ENCODE data around the gene RBPJ.
"Not testable (repeated sequence)": the region's sequence is repeated elsewhere in the genome, so short reads cannot be mapped to it uniquely, and the experiment has no call there.

RBPJ gene

DNA sequence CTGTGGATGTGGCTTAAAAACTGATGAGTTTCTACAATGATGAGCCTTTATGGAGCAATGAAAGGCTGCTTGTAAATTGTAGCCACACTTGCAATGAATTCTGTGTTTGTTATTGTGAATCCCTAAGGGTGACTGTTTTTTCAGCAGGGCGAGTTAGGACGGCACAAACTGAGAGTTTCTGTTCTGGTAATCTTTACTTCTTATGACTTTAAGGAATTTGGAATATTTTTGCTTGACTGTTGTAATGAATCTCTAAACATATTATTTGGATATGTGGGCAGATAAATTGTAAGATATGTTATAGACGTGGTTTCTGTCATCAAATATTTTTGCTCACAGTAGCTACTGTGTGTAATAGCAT, 22.2 kb downstream of the RBPJ start:
- DNase-seq, result no peak

DNA sequence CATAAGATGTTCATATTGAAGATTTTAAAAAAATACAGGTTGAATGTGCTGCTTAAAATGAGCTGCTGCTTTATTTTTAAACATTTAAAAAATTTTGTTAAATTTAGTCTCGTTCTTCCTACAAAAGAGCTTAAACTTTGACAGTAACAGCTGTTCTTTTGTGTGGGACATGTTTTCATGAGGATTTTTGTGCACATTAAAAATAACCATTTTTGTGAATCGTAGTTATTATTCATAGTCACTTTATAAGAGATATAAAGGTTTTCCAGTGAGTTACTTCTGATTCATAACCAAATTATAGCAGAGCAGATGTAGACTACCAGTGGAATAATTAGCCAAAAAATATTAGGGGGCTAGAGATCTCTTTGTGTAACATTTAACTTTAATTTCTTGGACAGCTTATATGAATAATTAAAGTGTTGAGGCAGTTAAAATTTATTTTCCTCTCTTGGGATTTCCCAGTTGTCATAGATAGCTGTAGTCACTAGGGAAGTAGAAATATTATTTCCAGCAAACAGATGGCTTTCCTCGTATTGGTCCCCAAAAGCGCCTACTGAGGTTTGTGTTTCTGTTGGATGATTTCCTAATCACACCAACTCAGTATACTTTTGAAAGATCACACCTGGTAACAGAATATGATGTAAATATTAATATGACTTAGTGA, 24.2 kb downstream of the RBPJ start:
- DNase-seq, result no peak

DNA sequence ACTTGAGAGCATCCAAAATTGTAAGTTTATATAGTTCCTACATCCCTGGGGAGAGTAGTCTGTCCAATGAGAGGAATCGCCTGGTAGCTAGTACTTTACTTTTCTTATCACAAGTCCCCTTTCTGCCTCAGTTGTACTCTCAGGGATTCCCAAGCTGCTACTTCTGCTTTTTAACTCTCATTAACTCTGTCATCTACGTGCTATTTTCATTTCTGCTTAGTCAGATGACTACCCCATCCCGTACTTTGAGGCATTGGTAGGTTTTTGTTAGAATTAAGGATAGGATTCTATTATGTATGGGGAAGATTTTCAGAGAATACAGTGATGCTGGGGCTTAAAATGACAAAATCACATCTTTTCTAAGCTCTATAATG, 24.7 kb downstream of the RBPJ start:
- no peak for DNase-seq

- DNase-seq, result no peak
Observed at GRCh38 chr4:26346203-26346620, 25.4 kb downstream of the RBPJ start.

GRCh38 chr4:26349496-26349895, 28.7 kb downstream of the RBPJ start:
- no peak for DNase-seq

GRCh38 chr4:26351685-26352084, 30.9 kb downstream of the RBPJ start:
- no peak for DNase-seq

GRCh38 chr4:26354491-26354890, 33.7 kb downstream of the RBPJ start:
- no peak for DNase-seq

DNA sequence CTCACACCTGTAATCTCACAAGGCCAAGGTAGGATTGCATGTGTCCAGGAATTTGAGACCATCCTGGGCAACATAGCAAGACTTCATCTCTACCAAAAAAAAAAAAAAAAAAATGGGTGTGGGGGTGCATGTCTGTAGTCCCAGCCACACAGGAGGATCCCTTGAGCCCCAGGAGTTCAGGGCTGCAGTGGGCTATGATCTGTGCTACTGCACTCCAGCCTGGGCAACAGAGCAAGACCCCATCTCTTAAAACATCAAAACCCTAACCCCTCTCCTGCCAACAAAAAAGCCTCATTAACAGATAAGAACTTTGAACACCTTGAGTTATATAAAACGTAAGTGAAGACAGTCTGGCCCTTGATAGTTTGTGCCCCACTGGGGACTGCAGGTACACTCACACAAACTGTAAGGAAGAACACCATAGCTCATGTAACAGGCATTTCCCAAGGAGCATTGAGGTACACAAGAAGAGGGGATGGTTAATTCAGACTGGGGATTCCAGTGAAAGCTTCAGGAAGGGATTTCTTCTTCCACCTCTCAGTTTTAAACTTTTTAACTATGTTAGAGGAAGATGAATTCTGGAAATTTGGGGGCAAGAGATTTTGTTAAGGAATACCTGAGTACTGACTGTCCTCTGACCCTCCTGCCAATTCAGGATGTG, 34.7 kb downstream of the RBPJ start:
- DNase-seq, result no peak

GRCh38 chr4:26356081-26356501, 35.3 kb downstream of the RBPJ start:
- DNase-seq, result no peak

DNA sequence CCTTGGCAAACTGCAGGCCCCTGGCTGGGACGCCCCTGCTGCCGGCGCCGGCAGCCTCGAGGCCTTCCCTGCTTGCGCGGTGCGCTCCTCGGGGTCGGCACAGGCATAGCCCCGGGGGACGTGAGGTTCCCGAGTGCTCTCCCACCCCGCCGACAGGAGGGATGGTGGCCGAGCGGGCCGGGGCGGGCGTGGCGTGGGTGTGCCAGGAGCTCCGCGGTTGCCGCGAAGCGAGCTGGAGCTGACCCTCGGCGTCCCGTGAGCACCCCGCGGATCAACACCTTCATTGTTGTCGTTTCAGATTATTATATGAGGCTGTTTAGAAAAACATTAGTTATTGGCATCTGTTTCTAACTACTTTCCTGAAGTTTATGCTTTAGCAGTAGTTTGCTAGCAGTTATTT, 38.7 kb downstream of the RBPJ start:
- DNase-seq, result not testable (repeated sequence)

DNA sequence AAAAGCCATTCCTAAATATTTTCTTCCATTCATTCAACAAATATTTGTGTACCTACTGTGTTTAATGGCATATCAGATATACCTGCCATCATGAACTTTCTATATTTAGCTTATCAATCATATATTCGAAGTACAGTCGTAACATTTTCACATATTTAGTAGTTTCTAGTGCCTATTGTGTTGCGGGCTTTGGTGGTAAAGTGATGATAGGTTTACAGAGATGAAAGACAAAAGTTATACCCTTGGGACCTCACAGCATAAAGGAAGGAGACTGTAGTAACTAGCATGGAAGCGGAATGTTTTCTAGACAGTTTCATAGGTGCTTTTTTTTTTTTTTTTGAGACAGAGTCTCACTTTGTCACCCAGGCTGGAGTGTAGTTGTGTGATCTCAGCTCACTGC, 39.5 kb downstream of the RBPJ start:
- no peak for DNase-seq

GRCh38 chr4:26360864-26361263, 40.0 kb downstream of the RBPJ start:
- DNase-seq, result no peak

- DNase-seq, result no peak
Observed at GRCh38 chr4:26361297-26361696, 40.5 kb downstream of the RBPJ start.

GRCh38 chr4:26362745-26363439, 42.1 kb downstream of the RBPJ start:
- DNase-seq, result no peak

GRCh38 chr4:26365537-26366150, 44.8 kb downstream of the RBPJ start:
- DNase-seq, result no peak

DNA sequence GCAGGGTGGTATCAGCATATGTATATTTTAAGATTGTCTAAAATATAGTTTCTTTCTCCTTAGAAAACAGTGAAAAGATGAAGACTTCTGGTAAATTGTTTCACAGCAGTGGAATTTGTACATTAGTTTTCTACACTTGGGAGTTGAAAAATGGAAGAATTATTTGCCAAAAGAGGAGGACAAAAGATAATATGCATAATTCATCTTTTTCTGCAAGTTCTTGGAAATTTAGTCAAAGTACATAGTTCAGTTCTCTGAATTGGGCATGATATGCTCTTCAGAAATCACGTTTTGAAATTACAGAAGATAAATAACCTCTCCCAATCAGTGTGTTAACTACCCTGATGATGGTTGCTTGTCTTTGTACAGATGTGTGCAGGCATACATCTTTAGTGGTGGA, 47.0 kb downstream of the RBPJ start:
- no peak for DNase-seq

DNA sequence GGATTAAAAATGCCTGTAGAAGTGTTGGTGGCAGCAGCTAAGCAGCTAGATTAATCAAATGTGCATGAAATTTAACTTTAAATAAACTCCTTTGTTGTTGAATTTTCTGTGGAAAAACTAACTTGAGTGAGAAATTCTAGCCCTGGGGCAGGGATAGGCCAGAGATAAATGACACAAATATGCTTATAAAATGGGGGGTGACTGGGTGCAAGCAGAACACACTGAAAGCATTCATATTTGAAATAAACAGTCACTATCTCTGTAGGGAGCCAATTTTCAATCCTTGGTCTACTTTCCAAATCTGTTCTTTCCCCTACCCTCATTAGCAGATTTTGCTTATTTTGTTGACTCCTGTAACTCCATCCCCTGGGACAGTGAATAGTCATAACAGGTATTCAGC, 47.9 kb downstream of the RBPJ start:
- no peak for DNase-seq

GRCh38 chr4:26369132-26369531, 48.3 kb downstream of the RBPJ start:
- no peak for DNase-seq

DNA sequence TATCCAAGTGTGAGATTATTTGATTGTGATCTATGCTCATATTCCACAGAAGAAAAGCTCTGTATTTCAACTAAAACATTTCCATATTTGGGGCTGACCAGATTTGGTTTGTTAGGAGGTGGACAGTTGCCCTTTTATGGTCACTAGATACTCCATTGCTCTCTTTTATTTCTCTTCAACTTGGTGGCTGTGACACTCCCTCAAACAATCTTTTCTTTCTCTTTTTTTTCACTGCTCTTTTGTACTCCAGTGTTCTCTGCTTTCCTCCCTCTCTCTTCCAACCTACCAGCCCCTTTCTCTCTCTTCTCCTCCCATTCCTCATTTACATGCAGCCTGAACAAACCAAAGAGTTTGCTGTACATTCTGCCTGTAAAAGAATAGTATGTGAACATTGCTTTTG, 48.8 kb downstream of the RBPJ start:
- no peak for DNase-seq

DNA sequence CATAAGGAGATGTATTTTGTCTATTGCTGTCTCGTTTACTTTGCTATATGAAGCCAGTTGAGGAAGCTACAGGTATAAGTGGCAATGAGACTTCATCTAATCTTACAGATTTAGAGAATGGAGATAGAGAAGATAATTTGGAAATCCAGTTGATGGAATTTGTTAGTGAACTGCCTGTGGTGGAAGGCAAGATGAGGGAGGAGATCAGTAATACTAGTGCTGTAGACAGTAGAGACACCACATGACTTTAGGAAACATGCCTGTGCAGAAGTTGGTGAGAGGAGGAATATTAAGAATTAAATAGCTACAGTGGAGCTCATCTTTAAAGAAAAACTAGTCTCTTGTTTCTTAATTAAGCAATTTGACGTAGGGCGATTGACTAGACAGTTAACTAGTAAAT, 51.3 kb downstream of the RBPJ start:
- DNase-seq, result no peak

GRCh38 chr4:26372525-26373172, 51.8 kb downstream of the RBPJ start:
- DNase-seq, result peak; percentile 68

DNA sequence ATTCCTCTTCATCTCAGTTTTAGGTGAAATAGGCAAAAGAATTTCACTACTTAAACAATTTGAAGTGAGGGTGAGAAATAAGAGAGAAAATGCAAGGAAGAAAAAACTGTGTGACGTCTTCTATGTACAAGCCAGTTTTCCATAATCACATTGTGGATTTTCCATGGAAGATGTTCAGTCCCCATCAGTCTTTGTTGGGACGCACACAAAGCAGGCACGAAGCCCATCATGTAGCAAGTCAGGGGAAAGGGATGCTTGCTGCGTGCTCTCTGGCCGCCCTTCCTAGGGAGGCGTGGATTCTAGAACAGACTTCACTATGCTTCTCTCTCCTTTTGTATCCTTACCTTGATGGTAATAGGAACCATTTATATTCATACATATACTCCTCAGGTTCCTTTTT, 54.7 kb downstream of the RBPJ start:
- DNase-seq, result no peak
